Measurements from ENCODE around the gene ZKSCAN8.

DNA sequence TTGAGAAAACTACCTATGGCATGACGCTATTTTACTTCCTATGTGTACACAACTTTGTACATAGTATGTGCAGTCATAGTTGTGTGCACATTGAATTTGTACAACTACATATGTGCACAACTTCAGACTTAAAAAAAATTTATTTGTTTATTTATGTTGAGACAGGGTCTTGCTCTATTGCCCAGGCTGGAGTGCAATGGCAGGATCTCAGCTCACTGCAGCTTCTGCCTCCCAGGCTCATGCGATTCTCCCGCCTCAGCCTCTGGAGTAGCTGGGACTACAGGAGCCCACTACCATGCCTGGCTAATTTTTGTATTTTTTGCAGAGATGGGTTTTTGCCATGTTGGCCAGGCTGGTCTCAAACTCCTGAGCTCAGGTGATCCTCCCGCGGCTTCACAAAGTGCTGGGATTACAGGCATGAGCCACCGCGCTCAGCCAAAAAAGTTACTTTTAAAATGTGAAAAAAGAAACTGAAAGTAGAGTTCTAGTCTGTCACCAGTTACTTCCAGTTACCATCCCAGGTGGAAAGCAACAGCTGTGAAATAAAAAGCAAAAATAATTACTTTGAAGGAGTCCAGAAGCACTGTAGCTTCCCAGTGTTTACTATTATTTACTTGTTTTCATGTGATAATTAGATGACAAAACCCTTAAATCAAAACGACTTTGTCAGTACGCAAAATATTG, 1.7 kb upstream of the ZKSCAN8 start:
- TF ChIP-seq, protein P1, sequence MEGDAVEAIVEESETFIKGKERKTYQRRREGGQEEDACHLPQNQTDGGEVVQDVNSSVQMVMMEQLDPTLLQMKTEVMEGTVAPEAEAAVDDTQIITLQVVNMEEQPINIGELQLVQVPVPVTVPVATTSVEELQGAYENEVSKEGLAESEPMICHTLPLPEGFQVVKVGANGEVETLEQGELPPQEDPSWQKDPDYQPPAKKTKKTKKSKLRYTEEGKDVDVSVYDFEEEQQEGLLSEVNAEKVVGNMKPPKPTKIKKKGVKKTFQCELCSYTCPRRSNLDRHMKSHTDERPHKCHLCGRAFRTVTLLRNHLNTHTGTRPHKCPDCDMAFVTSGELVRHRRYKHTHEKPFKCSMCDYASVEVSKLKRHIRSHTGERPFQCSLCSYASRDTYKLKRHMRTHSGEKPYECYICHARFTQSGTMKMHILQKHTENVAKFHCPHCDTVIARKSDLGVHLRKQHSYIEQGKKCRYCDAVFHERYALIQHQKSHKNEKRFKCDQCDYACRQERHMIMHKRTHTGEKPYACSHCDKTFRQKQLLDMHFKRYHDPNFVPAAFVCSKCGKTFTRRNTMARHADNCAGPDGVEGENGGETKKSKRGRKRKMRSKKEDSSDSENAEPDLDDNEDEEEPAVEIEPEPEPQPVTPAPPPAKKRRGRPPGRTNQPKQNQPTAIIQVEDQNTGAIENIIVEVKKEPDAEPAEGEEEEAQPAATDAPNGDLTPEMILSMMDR (conservative IDR thresholded peaks at IDR 0.05; ENCODE audit: low read depth, low read length), result no peak
- no peak for TF ChIP-seq EZH2phosphoT487 (IDR thresholded peaks at IDR 0.05; ENCODE audit: borderline replicate concordance, low read length)

Measured in PC-3 (cell line).